Smooth muscle cell of the umbilical artery (primary cell): Measurements from ENCODE around the gene IFIT1. TPM values are rescaled to one million over a fixed set of nuclear protein-coding genes. Genes with fewer than 3 reads are reported as not detected.

Source experiments
- total RNA-seq: library from RNA; depleted of rRNA; stranded (reverse); fragments of >200 nt; gene quantifications from 2 replicates; pipeline ENCODE4 v1.2.3, GENCODE V29; 2014

IFIT1 gene
- 2.8 and 4.8 TPM in 2 replicates for total RNA-seq

GRCh38 chr10:89391907-89392756 lies at the start of gene IFIT1:
IFIT1 (plus strand) TSS chr10:89392623; CDS start chr10:89392713, 90 bp downstream.

GRCh38 chr10:89377705-89378637 lies 14.5 kb upstream of the IFIT1 start, which contains the start of gene IFIT1B:
IFIT1B (plus strand) TSS chr10:89378056; CDS start chr10:89378136, 80 bp downstream.

GRCh38 chr10:89414146-89414878 lies 21.9 kb downstream of the IFIT1 start, which contains the start of gene IFIT5:
IFIT5 (plus strand) TSS chr10:89414568; CDS start chr10:89414799, 231 bp downstream.

Other genes with a start within 250 kb of the IFIT1 start
- gene CH25H, start 185.3 kb upstream of the IFIT1 start, total RNA-seq: not detected in 2 replicates
- 64.1 and 98.9 TPM in 2 replicates for gene LIPA, start 140.8 kb upstream of the IFIT1 start, total RNA-seq
- 1.9 and 2.4 TPM in 2 replicates for gene IFIT2, start 90.6 kb upstream of the IFIT1 start, total RNA-seq
- gene IFIT3, start 64.6 kb upstream of the IFIT1 start, total RNA-seq: 5.9 and 7.2 TPM in 2 replicates
- gene IFIT1B, start 14.6 kb upstream of the IFIT1 start, total RNA-seq: not detected in 2 replicates
- 18.4 and 19.7 TPM in 2 replicates for gene IFIT5, start 21.9 kb downstream of the IFIT1 start, total RNA-seq
- gene SLC16A12, start 143.0 kb downstream of the IFIT1 start, total RNA-seq: 0.14 TPM in 1 of 2 replicates, not detected in the other